Measurements from ENCODE around the gene NANOS1.

Gene NANOS1

DNA sequence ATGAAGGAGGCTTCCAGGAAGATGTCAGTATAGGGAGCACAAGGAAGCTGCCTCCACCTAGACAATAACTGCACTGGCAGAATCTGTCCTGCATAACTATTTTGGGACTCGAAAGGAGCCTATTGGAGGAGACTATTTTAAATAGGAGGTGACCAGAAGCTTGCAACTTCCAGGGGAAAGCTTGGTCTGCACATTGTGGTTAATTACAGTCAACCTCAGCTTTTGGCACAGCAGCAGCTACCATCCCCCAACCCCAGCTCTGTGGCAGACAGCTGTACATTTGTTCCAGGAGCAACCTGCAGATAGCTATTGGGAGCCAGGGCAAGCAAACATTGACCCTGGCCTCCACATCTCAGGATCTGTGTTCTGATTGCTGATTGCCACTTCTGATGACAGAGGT lies 46.3 kb upstream of the NANOS1 start:
- H3K27me3 Mint-ChIP-seq (ENCODE audit: low read depth) = peaks cover 12% of the 10 kb centered on the region
- no peak for TF ChIP-seq CTCF (IDR thresholded peaks at IDR 0.05; ENCODE audit: unreplicated experiment in 3 of 3)
- peaks cover 16% of the 10 kb centered on the region for H3K9me3 Mint-ChIP-seq
- no peak overlapping the region for H3K4me3 Mint-ChIP-seq
- H3K36me3 Mint-ChIP-seq (ENCODE audit: low read depth) = peaks cover 4% of the 10 kb centered on the region
- no peak overlapping the region for H3K27ac Mint-ChIP-seq
- H3K4me1 Mint-ChIP-seq = peaks cover 5% of the 10 kb centered on the region

- Mint-ChIP-seq H3K27ac (no peak overlapping the region), H3K27me3 (ENCODE audit: low read depth) (no peaks in the 10 kb centered on the region), H3K4me1 (peaks cover 5% of the 10 kb centered on the region), H3K9me3 (peaks cover 24% of the 10 kb centered on the region), H3K36me3 (ENCODE audit: low read depth) (peaks cover 4% of the 10 kb centered on the region), H3K4me3 (no peak overlapping the region)
- no peak for TF ChIP-seq CTCF (IDR thresholded peaks at IDR 0.05; ENCODE audit: unreplicated experiment in 3 of 3)
These were observed 43.9 kb upstream of the NANOS1 start for GRCh38 chr10:118985576-118985975.

DNA sequence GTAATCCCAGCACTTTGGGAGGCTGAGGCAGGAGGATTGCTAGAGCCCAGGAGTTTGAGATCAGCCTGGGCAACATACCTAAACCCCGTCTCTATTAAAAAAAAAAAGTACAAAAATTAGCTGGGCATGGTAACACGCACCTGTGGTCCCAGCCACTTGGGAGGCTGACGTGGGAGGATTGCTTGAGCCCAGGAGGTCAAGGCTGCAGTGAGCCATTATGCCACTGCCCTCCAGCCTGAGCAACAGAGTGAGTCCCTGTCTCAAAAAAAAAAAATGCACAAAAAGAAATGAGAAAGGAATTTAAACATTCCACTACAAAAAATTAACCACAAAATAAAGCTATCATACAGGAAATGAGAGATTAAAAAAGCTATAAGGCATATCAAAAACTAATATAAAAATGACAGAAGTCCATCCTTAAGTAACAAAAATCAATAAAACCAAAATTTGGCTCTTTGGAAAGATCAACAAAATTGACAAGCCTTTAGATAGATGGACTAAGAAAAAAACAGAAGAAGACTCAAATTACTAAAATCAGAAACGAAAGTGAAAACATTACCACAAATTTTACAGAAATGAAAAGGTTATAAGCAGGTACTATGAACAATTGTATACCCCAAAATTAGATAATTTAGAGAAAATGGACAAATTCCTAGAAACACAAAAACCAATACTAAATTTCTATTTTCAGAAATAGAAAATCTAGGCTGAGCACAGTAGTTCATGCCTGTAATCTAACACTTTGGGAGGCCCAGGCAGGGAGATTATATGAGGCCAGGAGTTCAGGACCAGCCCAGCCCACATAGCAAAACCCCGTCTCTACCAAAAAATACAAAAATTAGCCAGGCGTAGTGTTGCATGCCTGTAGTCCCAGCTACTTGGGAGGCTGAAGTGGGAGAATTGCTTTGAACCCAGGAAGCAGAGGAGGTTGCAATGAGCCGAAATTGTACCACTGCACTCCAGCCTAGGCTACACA lies 42.4 kb upstream of the NANOS1 start:
- peaks cover 24% of the 10 kb centered on the region for H3K9me3 Mint-ChIP-seq
- no peak overlapping the region for H3K27ac Mint-ChIP-seq
- peaks cover 5% of the 10 kb centered on the region for H3K27me3 Mint-ChIP-seq (ENCODE audit: low read depth)
- H3K4me3 Mint-ChIP-seq = no peak overlapping the region
- peaks cover 6% of the 10 kb centered on the region for H3K4me1 Mint-ChIP-seq
- no peak for TF ChIP-seq CTCF (IDR thresholded peaks at IDR 0.05; ENCODE audit: unreplicated experiment in 3 of 3)
- peaks cover 4% of the 10 kb centered on the region for H3K36me3 Mint-ChIP-seq (ENCODE audit: low read depth)

- Mint-ChIP-seq H3K4me1 (peaks cover 6% of the 10 kb centered on the region), H3K4me3 (no peak overlapping the region), H3K9me3 (peaks cover 16% of the 10 kb centered on the region)
These were observed 39.2 kb upstream of the NANOS1 start for GRCh38 chr10:118990326-118990725.

GRCh38 chr10:118992496-118992895 lies 37.0 kb upstream of the NANOS1 start:
- Mint-ChIP-seq H3K9me3 (peaks cover 11% of the 10 kb centered on the region), H3K27ac (no peak overlapping the region), H3K36me3 (ENCODE audit: low read depth) (no peaks in the 10 kb centered on the region), H3K27me3 (ENCODE audit: low read depth) (peaks cover 12% of the 10 kb centered on the region), H3K4me1 (peaks cover 6% of the 10 kb centered on the region), H3K4me3 (no peak overlapping the region)
- TF ChIP-seq CTCF (IDR thresholded peaks at IDR 0.05; ENCODE audit: unreplicated experiment in 3 of 3) = no peak

More at GRCh38 chr10:118990326-118990725, 39.2 kb upstream of the NANOS1 start:
- no peak for TF ChIP-seq CTCF (IDR thresholded peaks at IDR 0.05; ENCODE audit: unreplicated experiment in 3 of 3)
- H3K36me3 Mint-ChIP-seq (ENCODE audit: low read depth) = peaks cover 4% of the 10 kb centered on the region
- H3K27ac Mint-ChIP-seq = no peak overlapping the region
- H3K27me3 Mint-ChIP-seq (ENCODE audit: low read depth) = peaks cover 12% of the 10 kb centered on the region
